HEK293 (cell line): ENCODE data around the gene CCDC170.

Source experiments
- HOXC10 ChIP-seq: sonication (generic); formaldehyde crosslinking; IDR thresholded peaks from 2 replicates; pipeline ENCODE4 v1.8.1; 2023; ENCODE audit warnings: mild to moderate bottlenecking, missing genetic modification reagents
- TF ChIP-seq, protein P1 (sequence below): fragments of 450-650 bp; formaldehyde crosslinking; IDR thresholded peaks from 2 replicates; pipeline ENCODE4 v1.5.1; 2016; ENCODE audit warnings: missing biosample characterization, missing genetic modification characterization

DNA sequence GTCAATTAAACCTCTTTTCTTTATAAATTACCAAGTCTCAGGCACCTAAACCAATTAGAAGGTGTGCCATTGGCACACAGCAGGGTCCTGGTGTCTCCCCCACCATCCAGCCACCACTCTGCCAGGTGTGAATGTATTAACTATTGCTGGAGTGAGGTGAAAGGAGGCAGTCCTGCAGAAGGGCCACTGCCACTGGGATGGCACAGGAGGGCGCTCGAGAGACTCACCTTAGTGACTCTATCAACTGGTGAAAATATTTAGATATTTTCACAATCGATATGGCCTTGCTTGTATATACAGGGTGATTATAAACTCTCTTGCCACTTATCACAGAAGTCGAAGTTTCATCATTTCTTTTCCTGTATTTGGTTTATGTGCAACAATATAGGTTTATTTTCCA is 168.1 kb downstream of the CCDC170 start:
- TF ChIP-seq, protein P1, sequence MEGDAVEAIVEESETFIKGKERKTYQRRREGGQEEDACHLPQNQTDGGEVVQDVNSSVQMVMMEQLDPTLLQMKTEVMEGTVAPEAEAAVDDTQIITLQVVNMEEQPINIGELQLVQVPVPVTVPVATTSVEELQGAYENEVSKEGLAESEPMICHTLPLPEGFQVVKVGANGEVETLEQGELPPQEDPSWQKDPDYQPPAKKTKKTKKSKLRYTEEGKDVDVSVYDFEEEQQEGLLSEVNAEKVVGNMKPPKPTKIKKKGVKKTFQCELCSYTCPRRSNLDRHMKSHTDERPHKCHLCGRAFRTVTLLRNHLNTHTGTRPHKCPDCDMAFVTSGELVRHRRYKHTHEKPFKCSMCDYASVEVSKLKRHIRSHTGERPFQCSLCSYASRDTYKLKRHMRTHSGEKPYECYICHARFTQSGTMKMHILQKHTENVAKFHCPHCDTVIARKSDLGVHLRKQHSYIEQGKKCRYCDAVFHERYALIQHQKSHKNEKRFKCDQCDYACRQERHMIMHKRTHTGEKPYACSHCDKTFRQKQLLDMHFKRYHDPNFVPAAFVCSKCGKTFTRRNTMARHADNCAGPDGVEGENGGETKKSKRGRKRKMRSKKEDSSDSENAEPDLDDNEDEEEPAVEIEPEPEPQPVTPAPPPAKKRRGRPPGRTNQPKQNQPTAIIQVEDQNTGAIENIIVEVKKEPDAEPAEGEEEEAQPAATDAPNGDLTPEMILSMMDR, result no peak
- TF ChIP-seq HOXC10, result no peak
